Activated CD4-positive, alpha-beta T cell treated with anti-CD3 and anti-CD28 coated beads for 24 hours (primary cell): ENCODE results near the gene TOX2.

ENCODE experiments used
- DNase-seq, 2 donors: peaks; one replicate each; pipeline ENCODE4 v3.0.0-alpha.2; 2020; ENCODE audit warnings: low read depth in 2 of 2

TOX2 gene

GRCh38 chr20:44018259-44018941, 103.7 kb downstream of the TOX2 start:
- no peak for DNase-seq

- no peak for DNase-seq
Observed at GRCh38 chr20:44018942-44019637, 104.4 kb downstream of the TOX2 start.

GRCh38 chr20:44019638-44020335, 105.1 kb downstream of the TOX2 start:
- no peak for DNase-seq

GRCh38 chr20:44020406-44021148, 105.9 kb downstream of the TOX2 start:
- DNase-seq = no peak

- no peak for DNase-seq
Observed at GRCh38 chr20:44021186-44021585, 106.5 kb downstream of the TOX2 start.

- DNase-seq = no peak
Observed at GRCh38 chr20:44021900-44022299, 107.2 kb downstream of the TOX2 start.

- DNase-seq = no peak
Observed at GRCh38 chr20:44022464-44022863, 107.8 kb downstream of the TOX2 start.

- DNase-seq = no peak
Observed at GRCh38 chr20:44023515-44024371, 109.1 kb downstream of the TOX2 start.

GRCh38 chr20:44024820-44025580, 110.3 kb downstream of the TOX2 start:
- no peak for DNase-seq

GRCh38 chr20:44025756-44026155, 111.1 kb downstream of the TOX2 start:
- DNase-seq = no peak

GRCh38 chr20:44026647-44027342, 112.1 kb downstream of the TOX2 start:
- DNase-seq = no peak

- no peak for DNase-seq
Observed at GRCh38 chr20:44027343-44028002, 112.8 kb downstream of the TOX2 start.

- no peak for DNase-seq
Observed at GRCh38 chr20:44028003-44028730, 113.5 kb downstream of the TOX2 start.

- no peak for DNase-seq
Observed at GRCh38 chr20:44028868-44029847, 114.5 kb downstream of the TOX2 start.

GRCh38 chr20:44029848-44030230, 115.2 kb downstream of the TOX2 start:
- DNase-seq = no peak

- DNase-seq = no peak
Observed at GRCh38 chr20:44030394-44030793, 115.7 kb downstream of the TOX2 start.

GRCh38 chr20:44031001-44031574, 116.4 kb downstream of the TOX2 start:
- no peak for DNase-seq
